Liver (tissue), 9 donors: ENCODE data around the gene NKAIN1. TPM values are rescaled to one million over a fixed set of nuclear protein-coding genes. Genes with fewer than 3 reads are reported as not detected.

Source experiments
- DNase-seq: peaks from one replicate; pipeline ENCODE4 v3.0.0-alpha.2; 2017; ENCODE audit warnings: low spot score
- H3K27ac ChIP-seq, 2 donors: one replicate each; pipeline ENCODE4 v1.7.0; 2013; ENCODE audit warnings: inconsistent platforms in 2 of 2, low read length in 2 of 2, control low read depth in 1 of 2, low read depth in 1 of 2, mild to moderate bottlenecking in 1 of 2
- H3K27me3 ChIP-seq, 4 donors: one replicate each; pipeline versions ENCODE4 v1.6.1 to v1.7.0; 2013; ENCODE audit warnings: low read length in 3 of 4, inconsistent platforms in 1 of 4, mild to moderate bottlenecking in 1 of 4, moderate library complexity in 1 of 4; ENCODE audit not compliant: control insufficient read depth in 4 of 4, insufficient read depth in 4 of 4
- H3K36me3 ChIP-seq, 4 donors: one replicate each; pipeline versions ENCODE4 v1.6.1 to v1.7.0; 2013; ENCODE audit warnings: low read length in 3 of 4, mild to moderate bottlenecking in 3 of 4, low read depth in 1 of 4, moderate library complexity in 1 of 4; ENCODE audit not compliant: control insufficient read depth in 4 of 4, insufficient read depth in 3 of 4
- H3K4me1 ChIP-seq, 4 donors: one replicate each; pipeline versions ENCODE4 v1.6.1 to v1.7.0; 2013; ENCODE audit warnings: low read length in 3 of 4, mild to moderate bottlenecking in 3 of 4, moderate library complexity in 1 of 4; ENCODE audit not compliant: control insufficient read depth in 4 of 4, insufficient read depth in 4 of 4
- H3K4me3 ChIP-seq, 3 donors: one replicate each; pipeline versions ENCODE4 v1.6.1 to v1.7.0; 2013; ENCODE audit warnings: low read length in 3 of 3, control low read depth in 1 of 3, low read depth in 1 of 3, mild to moderate bottlenecking in 1 of 3
- H3K9ac ChIP-seq, 2 donors: one replicate each; pipeline ENCODE4 v1.7.0; 2013; ENCODE audit warnings: low read length in 2 of 2, mild to moderate bottlenecking in 2 of 2, moderate library complexity in 2 of 2, control low read depth in 1 of 2, low read depth in 1 of 2
- H3K9me3 ChIP-seq, 4 donors: one replicate each; pipeline versions ENCODE4 v1.6.1 to v1.7.0; 2013; ENCODE audit warnings: low read length in 3 of 4; ENCODE audit not compliant: control insufficient read depth in 4 of 4
- CTCF ChIP-seq: fragments of 150-350 bp; IDR thresholded peaks from 2 replicates; pipeline ENCODE4 v1.5.1; 2017; ENCODE audit warnings: improper control_type of control experiment, low read depth, low read length; ENCODE audit not compliant: missing input control
- FOXA1 ChIP-seq: IDR thresholded peaks from 2 replicates; pipeline ENCODE4 v1.6.1; 2016; ENCODE audit warnings: antibody characterized with exemption
- FOXA2 ChIP-seq: IDR thresholded peaks from 2 replicates; pipeline ENCODE4 v1.6.1; 2016; ENCODE audit warnings: antibody characterized with exemption
- GABPA ChIP-seq, 2 donors: IDR thresholded peaks in 1 of 2; conservative IDR thresholded peaks in 1 of 2; 2 replicates each; pipeline ENCODE4 v1.6.1; 2016; ENCODE audit warnings: antibody characterized with exemption in 2 of 2, mild to moderate bottlenecking in 1 of 2, moderate library complexity in 1 of 2
- JUND ChIP-seq, 2 donors: IDR thresholded peaks; 2 replicates each; pipeline ENCODE4 v1.6.1; 2016; ENCODE audit warnings: antibody characterized with exemption in 2 of 2
- MAX ChIP-seq: IDR thresholded peaks from 2 replicates; pipeline ENCODE4 v1.6.1; 2016; ENCODE audit warnings: antibody characterized with exemption
- RAD21 ChIP-seq, 2 donors: IDR thresholded peaks; 2 replicates each; pipeline ENCODE4 v1.6.1; 2016; ENCODE audit warnings: antibody characterized with exemption in 2 of 2, mild to moderate bottlenecking in 2 of 2
- RXRA ChIP-seq, 2 donors: IDR thresholded peaks; 2 replicates each; pipeline ENCODE4 v1.6.1; 2017 to 2018; ENCODE audit warnings: antibody characterized with exemption in 2 of 2, mild to moderate bottlenecking in 1 of 2
- SP1 ChIP-seq: IDR thresholded peaks from 2 replicates; pipeline ENCODE4 v1.6.1; 2018; ENCODE audit warnings: antibody characterized with exemption, mild to moderate bottlenecking
- TAF1 ChIP-seq: conservative IDR thresholded peaks from 2 replicates; pipeline ENCODE4 v1.6.1; 2016; ENCODE audit warnings: antibody characterized with exemption, mild to moderate bottlenecking
- YY1 ChIP-seq: IDR thresholded peaks from 2 replicates; pipeline ENCODE4 v1.6.1; 2016; ENCODE audit warnings: antibody characterized with exemption, mild to moderate bottlenecking
- WGBS: extraction: QIAGEN DNeasy Blood & Tissue Kit; methylation state at CpG from one replicate; pipeline ENCODE4 v1.1.7; 2013; 5-methylcytosine and 5-hydroxymethylcytosine counted together
- polyA plus RNA-seq, 2 donors: library from polyadenylated mRNA; stranded (reverse) in 1 of 2; unstranded in 1 of 2; fragments of 200-250 nt in 1 of 2; fragments of >200 nt in 1 of 2; fragmentation: Nextera tagmentation in 1 of 2; extraction: Ambion mirVana in 1 of 2; gene quantifications; one replicate each; pipeline versions ENCODE4 v1.2.1 to v1.2.3, GENCODE V29; 2013 to 2015
- total RNA-seq, 2 donors: library from RNA; depleted of rRNA; stranded (reverse); fragments of >200 nt; gene quantifications; one replicate each; pipeline ENCODE4 v1.2.3, GENCODE V29; 2014
- TF ChIP-seq, protein P1 (sequence below): IDR thresholded peaks from 2 replicates; pipeline ENCODE4 v1.6.1; 2016; ENCODE audit warnings: antibody characterized with exemption, mild to moderate bottlenecking
- TF ChIP-seq, protein P2 (sequence below): IDR thresholded peaks from 2 replicates; pipeline ENCODE4 v1.6.1; 2016; ENCODE audit warnings: antibody characterized with exemption
- TF ChIP-seq, protein P3 (sequence below): IDR thresholded peaks from 2 replicates; pipeline ENCODE4 v1.6.1; 2016; ENCODE audit warnings: antibody characterized with exemption
- donor health status: healthy.
- donor health status: healthy.
- donor health status: healthy.
- donor health status: healthy.
- donor health status: healthy.

Gene NKAIN1
- total and polyA plus RNA-seq, 4 donors, result not detected

DNA sequence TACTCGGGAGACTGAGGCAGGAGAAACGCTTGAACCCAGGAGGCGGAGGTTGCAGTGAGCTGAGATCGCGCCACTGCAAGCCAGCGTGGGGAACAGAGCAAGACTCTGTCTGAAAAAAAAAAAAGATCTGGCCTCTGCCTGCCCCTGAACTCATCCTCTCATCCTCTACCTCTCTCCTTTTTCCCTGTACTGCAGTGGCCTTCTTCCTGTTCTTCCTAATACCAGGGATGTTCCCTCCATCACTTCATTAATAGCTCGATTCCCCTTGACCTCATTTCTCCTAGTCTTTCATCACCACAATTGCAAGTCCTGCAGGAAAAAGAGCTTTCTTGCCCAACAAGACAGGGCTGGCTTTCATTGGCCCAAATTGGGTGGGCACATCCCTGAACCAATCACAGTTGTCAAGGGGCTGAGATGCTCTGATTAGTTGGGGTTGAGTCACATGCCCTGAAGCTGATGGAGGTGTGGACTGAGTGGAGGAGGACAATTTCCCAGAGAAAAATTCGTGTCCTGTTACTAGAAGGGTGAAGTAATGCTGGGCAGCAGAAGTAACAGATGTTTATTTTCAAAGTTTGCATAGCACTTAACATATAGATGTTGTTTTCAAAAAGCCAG, 87.4 kb downstream of the NKAIN1 start:
- DNase-seq, result no peak

DNA sequence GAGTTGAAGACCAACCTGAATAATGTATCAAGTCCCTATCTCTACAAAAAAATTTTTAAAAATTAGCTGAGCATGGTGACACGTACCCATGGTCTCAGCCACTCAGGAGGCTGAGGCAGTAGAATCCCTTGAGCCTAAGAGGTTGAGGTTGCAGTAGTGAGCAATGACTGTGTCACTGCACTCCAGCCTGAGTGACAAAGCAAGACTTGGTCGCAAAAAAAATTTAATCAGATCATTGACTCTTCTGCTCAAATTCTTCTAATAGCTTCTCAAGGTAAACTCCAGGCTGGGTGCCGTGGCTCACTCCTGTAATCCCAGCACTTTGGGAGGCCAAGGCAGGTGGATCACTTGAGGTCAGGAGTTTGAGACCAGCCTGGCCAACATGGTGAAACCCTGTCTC, 88.3 kb downstream of the NKAIN1 start:
- Histone ChIP-seq H3K4me3 (no peak overlapping the region), H3K27me3 (no peaks in the 10 kb centered on the region), H3K27ac (no peak overlapping the region), H3K9me3 (no peaks in the 10 kb centered on the region), H3K4me1 (peaks cover 0 to 5% (median 2%) of the 10 kb centered on the region in 4 donors), H3K36me3 (no peaks in the 10 kb centered on the region), H3K9ac (no peak overlapping the region)
- no peak for TF ChIP-seq YY1
- no peak for TF ChIP-seq FOXA2
- DNase-seq, result no peak
- 96% methylated on average over 3 of the region's 3 CpGs for WGBS

More for the DNA sequence above, 87.4 kb downstream of the NKAIN1 start:
- Histone ChIP-seq H3K4me1 (peaks cover 0 to 5% (median 2%) of the 10 kb centered on the region in 4 donors), H3K9ac (no peak overlapping the region), H3K9me3 (no peaks in the 10 kb centered on the region), H3K36me3 (no peaks in the 10 kb centered on the region), H3K27ac (no peak overlapping the region), H3K27me3 (no peaks in the 10 kb centered on the region), H3K4me3 (no peak overlapping the region)
- TF ChIP-seq GABPA (IDR thresholded peaks at IDR 0.05 in 1 of 2, conservative IDR thresholded peaks at IDR 0.05 in 1 of 2) (no peak), JUND (IDR thresholded peaks at IDR 0.05) (no peak), RXRA (IDR thresholded peaks at IDR 0.05) (no peak), MAX (no peak), FOXA2 (no peak), RAD21 (IDR thresholded peaks at IDR 0.05) (no peak), TAF1 (no peak), SP1 (no peak)
- TF ChIP-seq, protein P1, sequence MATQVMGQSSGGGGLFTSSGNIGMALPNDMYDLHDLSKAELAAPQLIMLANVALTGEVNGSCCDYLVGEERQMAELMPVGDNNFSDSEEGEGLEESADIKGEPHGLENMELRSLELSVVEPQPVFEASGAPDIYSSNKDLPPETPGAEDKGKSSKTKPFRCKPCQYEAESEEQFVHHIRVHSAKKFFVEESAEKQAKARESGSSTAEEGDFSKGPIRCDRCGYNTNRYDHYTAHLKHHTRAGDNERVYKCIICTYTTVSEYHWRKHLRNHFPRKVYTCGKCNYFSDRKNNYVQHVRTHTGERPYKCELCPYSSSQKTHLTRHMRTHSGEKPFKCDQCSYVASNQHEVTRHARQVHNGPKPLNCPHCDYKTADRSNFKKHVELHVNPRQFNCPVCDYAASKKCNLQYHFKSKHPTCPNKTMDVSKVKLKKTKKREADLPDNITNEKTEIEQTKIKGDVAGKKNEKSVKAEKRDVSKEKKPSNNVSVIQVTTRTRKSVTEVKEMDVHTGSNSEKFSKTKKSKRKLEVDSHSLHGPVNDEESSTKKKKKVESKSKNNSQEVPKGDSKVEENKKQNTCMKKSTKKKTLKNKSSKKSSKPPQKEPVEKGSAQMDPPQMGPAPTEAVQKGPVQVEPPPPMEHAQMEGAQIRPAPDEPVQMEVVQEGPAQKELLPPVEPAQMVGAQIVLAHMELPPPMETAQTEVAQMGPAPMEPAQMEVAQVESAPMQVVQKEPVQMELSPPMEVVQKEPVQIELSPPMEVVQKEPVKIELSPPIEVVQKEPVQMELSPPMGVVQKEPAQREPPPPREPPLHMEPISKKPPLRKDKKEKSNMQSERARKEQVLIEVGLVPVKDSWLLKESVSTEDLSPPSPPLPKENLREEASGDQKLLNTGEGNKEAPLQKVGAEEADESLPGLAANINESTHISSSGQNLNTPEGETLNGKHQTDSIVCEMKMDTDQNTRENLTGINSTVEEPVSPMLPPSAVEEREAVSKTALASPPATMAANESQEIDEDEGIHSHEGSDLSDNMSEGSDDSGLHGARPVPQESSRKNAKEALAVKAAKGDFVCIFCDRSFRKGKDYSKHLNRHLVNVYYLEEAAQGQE, result no peak
- TF ChIP-seq, protein P2, sequence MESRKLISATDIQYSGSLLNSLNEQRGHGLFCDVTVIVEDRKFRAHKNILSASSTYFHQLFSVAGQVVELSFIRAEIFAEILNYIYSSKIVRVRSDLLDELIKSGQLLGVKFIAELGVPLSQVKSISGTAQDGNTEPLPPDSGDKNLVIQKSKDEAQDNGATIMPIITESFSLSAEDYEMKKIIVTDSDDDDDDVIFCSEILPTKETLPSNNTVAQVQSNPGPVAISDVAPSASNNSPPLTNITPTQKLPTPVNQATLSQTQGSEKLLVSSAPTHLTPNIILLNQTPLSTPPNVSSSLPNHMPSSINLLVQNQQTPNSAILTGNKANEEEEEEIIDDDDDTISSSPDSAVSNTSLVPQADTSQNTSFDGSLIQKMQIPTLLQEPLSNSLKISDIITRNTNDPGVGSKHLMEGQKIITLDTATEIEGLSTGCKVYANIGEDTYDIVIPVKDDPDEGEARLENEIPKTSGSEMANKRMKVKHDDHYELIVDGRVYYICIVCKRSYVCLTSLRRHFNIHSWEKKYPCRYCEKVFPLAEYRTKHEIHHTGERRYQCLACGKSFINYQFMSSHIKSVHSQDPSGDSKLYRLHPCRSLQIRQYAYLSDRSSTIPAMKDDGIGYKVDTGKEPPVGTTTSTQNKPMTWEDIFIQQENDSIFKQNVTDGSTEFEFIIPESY, result no peak
- TF ChIP-seq, protein P3, sequence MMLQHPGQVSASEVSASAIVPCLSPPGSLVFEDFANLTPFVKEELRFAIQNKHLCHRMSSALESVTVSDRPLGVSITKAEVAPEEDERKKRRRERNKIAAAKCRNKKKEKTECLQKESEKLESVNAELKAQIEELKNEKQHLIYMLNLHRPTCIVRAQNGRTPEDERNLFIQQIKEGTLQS, result no peak
- 78% methylated on average over 8 of the region's 8 CpGs for WGBS

DNA sequence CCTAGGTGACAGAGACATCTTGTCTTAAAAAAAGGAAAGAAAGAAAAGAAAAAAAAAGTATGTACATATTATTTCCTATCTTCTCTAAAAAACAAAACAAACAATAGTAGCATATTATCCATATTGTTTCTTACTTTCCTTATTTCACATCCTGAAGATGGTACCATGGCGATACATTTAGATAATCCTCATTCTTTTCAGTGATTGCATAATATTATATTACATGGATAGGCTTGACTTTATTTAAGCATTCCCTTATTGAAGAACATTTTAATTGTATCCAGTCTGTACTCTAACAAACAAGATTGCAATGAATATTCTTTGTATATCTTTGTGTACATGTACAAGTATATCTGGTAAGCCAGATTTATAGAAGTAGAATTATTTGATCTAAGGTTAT, 91.3 kb downstream of the NKAIN1 start:
- WGBS, result 92% methylated on average over 1 of the region's 1 CpG
- H3K27me3 ChIP-seq, result no peaks in the 10 kb centered on the region
- no peaks in the 10 kb centered on the region for H3K36me3 ChIP-seq
- no peaks in the 10 kb centered on the region for H3K9me3 ChIP-seq
- H3K4me3 ChIP-seq, result no peak overlapping the region
- no peaks in the 10 kb centered on the region for H3K4me1 ChIP-seq
- H3K9ac ChIP-seq, result no peak overlapping the region
- TF ChIP-seq RAD21 (IDR thresholded peaks at IDR 0.05) (no peak), CTCF (no peak), FOXA2 (no peak), TAF1 (no peak), SP1 (no peak), FOXA1 (no peak), MAX (no peak)
- no peak overlapping the region for H3K27ac ChIP-seq
- no peak for DNase-seq
